Hematopoietic multipotent progenitor cell treated with erythropoietin and hydrocortisone succinate and interleukin-3 and kit ligand, for 6 days (in vitro differentiated cells): ENCODE data around the gene SCARB1.

ENCODE experiments used
- DNase-seq: peaks from one replicate; pipeline ENCODE4 v3.0.0-alpha.2; 2015

Gene SCARB1

DNA sequence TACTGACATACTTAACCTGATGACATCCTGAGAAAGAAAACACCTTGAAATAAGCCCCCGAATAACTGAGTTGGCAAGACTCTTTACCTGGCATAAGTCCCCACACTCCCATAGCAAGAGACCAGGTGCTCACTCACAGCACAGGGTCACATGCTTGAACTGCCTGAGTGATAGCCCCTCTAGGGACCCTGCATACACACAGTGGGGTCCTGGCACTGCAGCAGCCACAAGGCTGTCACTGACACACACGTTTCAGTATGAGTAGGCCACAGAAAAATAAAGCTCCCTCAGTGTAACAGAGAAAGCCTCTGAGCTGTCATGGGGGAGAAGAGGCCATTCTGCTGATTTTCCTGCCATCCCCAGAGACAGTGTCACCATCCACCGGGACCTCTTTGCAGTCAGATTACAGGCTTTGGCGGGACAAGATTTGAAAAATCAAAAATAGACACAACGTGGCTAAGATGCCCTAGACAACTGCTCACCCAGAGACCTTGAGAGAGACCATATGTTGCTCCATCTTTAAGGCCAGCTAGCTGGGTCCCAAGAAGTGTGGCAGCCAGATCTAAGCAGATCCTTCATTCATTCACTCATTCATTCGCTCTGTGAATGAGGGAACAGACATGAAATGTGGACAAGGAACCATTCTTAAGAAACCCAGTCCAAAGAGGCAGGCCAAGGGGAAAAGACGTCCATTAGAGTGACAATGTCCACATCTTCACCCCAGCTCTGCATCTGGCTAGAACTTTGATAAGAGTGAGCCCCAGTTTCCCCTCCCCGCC lies 1.6 kb downstream of the SCARB1 start:
- DNase-seq, result no peak

DNA sequence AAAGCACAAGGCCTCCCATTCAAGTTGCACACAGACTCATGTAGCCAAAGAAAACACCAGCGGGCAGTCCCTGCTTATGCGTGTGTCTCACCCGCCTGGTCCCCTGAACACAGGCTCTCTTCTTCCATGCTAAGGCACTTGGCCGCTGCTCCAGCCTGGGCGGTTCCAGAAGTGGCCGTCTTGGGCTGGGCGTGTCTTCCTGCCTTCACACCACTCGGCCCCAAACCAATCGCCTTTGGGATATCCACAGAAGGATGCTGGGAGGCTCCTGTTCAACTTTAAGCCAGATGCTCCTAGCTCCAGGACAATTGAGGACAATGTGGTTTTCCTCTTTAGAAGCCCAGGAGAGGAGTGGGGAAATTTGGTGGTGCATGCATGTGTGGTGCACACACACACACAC lies 2.2 kb downstream of the SCARB1 start:
- peak; percentile 80 for DNase-seq

DNA sequence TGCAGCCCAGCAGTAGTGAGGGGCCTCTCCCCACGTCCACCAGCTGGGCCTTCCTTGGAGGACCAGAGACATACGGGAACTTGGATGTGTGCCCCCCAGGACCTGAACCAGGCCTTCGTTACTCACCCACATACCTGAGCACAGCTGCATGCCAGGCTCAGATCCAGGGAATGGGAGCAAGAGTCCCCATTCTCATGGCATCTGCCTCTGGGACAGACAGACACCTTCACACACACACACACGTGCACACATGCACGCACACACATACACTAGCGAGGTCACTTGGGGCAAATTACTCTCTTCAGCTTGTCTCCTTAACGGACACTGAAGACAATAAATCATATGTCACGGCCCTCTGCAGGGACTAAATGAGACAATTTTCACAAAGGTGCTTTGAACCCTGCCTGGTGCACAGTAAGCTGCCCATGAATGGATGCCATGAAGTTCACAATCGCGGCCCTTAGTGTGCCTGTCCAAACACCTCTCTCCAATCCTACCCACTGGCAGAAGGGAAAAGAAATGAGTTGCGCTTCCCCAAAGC lies 5.7 kb downstream of the SCARB1 start:
- no peak for DNase-seq

- no peak for DNase-seq
These were observed 6.9 kb downstream of the SCARB1 start for GRCh38 chr12:124856842-124857178.

- peak; percentile 62 for DNase-seq
These were observed 7.4 kb downstream of the SCARB1 start for GRCh38 chr12:124856132-124856841.

DNA sequence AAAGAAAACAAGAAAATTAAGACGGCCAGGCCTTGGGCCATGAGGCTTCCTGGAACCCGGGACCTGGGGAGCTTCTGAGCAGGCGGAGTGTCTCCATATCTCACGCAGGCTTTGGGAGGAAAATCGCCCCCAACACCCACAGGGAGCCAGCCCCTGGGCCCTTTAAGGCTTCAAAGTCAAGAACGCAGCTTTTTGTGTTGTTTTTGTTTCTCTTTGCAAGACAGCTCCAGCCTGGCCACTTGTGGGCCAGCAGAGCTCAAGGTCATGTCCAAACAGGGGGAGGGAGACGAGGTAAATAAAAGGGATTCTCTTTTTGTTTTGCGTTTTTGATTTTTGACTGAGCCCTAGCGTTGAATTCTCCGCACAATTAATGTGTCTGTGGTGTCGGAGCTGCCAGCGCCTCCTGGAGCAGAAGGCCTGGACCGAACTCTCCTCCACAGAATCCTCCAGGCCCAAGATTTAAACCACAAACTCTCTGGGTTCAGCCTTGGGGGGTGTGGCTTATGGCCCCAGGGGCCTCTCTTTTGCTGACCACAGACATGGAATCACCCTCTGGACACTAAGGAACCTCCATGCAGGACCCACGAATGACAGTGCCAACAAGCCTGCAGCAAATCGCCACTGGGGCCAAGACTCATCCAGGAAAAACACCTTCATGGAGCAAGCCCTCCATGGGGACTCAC lies 8.2 kb downstream of the SCARB1 start:
- no peak for DNase-seq

GRCh38 chr12:124854637-124855184 lies 9.0 kb downstream of the SCARB1 start:
- DNase-seq, result no peak

GRCh38 chr12:124853781-124854636 lies 9.7 kb downstream of the SCARB1 start:
- DNase-seq, result no peak

- no peak for DNase-seq
These were observed 10.7 kb downstream of the SCARB1 start for GRCh38 chr12:124852911-124853427.

DNA sequence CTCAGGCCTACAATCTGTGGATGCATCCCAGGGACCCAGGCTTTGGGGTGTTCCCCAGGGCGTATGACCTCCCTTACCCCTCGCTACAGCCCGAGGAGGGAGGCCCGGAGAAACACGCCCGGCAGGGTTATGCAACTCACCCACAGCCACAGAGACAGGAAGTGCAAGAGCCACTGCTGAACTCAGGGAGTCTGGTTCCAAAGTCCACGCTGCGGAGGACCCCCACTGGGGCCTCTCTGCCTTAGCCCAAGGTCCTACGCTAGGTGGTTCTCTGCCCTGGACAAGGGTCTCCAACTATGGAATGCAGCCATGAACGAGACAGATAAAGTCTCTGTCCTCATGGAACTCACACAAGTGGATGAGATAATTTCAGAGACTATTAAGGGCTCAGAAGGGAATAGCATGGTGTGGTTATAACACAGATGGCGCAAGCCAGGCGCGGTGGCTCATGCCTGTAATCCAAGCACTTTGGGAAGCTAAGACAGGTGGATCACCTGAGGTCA lies 11.3 kb downstream of the SCARB1 start:
- peak; percentile 62 for DNase-seq

GRCh38 chr12:124851342-124851741 lies 12.3 kb downstream of the SCARB1 start:
- no peak for DNase-seq

- DNase-seq, result no peak
These were observed 14.3 kb downstream of the SCARB1 start for GRCh38 chr12:124849382-124849781.

DNA sequence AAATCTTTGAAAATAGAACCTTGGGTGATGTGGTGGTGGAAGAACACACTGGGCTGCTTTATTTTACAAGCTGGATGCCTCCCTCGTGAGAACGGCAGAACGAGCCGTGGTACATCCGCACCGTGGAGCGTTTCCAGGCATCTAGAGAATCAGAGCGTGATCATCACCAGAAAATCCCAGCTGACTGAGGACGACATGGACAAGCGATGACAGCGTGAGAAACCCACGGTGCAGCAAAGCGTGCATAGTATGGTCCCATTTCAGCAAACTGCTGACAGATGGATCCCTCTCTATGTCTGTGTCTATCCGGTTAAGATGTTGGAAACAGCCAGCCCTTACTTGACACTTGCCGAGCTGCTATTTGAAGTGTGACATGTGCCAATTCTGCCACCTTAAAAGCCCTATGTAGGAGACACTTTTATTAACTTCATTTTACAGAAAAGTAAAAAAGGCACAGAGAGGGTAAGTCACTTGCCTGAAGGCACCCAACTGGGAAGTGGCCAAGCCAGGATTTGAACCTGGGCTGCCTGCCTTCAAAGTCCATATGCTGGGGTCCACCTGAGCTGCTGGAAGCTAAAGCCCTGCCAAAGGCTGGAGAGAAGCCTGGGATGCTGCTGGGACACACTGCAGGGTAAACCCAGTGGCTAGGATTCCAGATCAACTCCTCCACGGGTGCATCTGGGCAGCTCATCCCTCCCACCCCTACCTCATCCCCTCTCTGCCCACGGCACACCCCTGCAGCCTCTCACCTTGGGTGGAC lies 14.9 kb downstream of the SCARB1 start:
- DNase-seq, result no peak

GRCh38 chr12:124847113-124848074 lies 16.3 kb downstream of the SCARB1 start:
- DNase-seq, result no peak

DNA sequence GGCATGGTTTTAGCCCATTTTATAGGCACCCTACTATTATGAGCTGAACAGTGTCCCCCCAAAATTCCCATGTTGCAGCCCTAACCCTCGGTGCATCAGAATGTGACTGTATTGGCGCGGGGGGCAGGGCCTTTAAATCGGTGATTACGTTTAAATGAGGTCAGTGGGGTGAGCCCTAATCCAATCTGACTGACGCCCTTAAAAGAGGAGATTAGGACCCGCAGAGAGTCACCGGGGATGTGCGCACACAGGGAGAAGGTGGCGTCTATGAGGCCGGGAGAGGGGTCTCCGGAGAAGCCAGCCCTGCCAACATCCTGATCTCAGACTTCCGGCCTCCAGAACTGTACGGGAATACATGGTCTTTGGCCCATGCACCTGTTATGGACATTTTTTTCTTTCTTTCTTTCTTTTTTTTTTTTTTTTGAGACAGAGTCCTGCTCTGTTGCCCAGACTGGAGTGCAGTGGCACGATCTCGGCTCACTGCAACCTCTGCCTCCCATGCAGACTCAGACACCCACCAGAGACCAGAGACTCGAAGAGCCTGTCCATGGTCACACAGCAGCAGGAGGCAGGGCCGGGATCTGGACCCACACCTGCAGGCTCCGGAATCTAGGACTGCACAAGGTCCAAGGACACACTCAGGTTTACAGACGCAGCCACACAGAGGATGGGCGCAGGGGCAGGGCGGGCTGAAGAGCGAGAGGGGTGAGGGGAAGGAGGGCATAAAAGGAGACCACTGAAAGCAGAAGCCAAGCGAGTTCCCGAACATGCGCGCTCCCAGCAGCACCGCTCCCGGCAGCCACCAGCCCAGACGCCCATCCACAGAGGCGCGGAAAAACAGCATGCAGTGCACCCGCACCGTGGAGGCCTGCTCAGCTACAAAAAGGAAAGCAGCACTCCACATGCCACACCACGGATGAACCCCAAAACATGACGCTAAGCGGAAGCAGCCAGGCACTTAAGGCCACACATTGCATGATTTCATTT lies 19.0 kb downstream of the SCARB1 start:
- DNase-seq, result no peak

GRCh38 chr12:124842800-124843510 lies 20.7 kb downstream of the SCARB1 start:
- DNase-seq, result no peak

GRCh38 chr12:124842073-124842749 lies 21.5 kb downstream of the SCARB1 start:
- DNase-seq, result peak; percentile 68
